Neural progenitor cell (in vitro differentiated cells): Measurements from ENCODE around the gene CHST4. TPM values are rescaled to one million over a fixed set of nuclear protein-coding genes. Genes with fewer than 3 reads are reported as not detected.
"Not testable (repeated sequence)": the region's sequence is repeated elsewhere in the genome, so short reads cannot be mapped to it uniquely, and the experiment has no call there.

Source experiments
- DNase-seq: peaks from one replicate; pipeline ENCODE4 v3.0.0-alpha.2; 2016; ENCODE audit warnings: low spot score
- H2AFZ ChIP-seq: fragments of 200-600 bp; sonication (generic); replicated peaks from 2 replicates; pipeline ENCODE4 v1.6.1; 2016; ENCODE audit warnings: antibody characterized with exemption
- H3F3A ChIP-seq: fragments of 200-600 bp; sonication (generic); 2 replicates; pipeline ENCODE4 v1.6.1; 2016; ENCODE audit warnings: antibody characterized with exemption, low read depth
- H3K27ac ChIP-seq: fragments of 200-600 bp; sonication (generic); 2 replicates; pipeline ENCODE4 v1.5.1; 2016; ENCODE audit warnings: mild to moderate bottlenecking
- H3K27me3 ChIP-seq: fragments of 200-600 bp; sonication (generic); 2 replicates; pipeline ENCODE4 v1.6.1; 2016; ENCODE audit warnings: mild to moderate bottlenecking, moderate library complexity
- H3K36me3 ChIP-seq: fragments of 200-600 bp; sonication (generic); 2 replicates; pipeline ENCODE4 v1.5.1; 2016
- H3K4me1 ChIP-seq: fragments of 200-600 bp; sonication (generic); 2 replicates; pipeline ENCODE4 v1.6.1; 2016; ENCODE audit warnings: mixed run types
- H3K4me2 ChIP-seq: fragments of 200-600 bp; sonication (generic); 2 replicates; pipeline ENCODE4 v1.6.1; 2016
- H3K4me3 ChIP-seq: fragments of 200-600 bp; sonication (generic); 2 replicates; pipeline ENCODE4 v1.5.1; 2016
- H3K79me2 ChIP-seq: fragments of 200-600 bp; sonication (generic); 2 replicates; pipeline ENCODE4 v1.6.1; 2016; ENCODE audit warnings: low read depth
- H3K9ac ChIP-seq: fragments of 200-600 bp; sonication (generic); 2 replicates; pipeline ENCODE4 v1.6.1; 2016
- H3K9me3 ChIP-seq: fragments of 200-600 bp; sonication (generic); 2 replicates; pipeline ENCODE4 v1.5.1; 2016; ENCODE audit warnings: low read depth
- H4K20me1 ChIP-seq: fragments of 200-600 bp; sonication (generic); 2 replicates; pipeline ENCODE4 v1.6.1; 2016; ENCODE audit warnings: low read depth
- H3K27ac Mint-ChIP-seq: 3 replicates; pipeline ENCODE4 v1.8.0; 2021; ENCODE audit warnings: mixed read lengths
- H3K27me3 Mint-ChIP-seq: 2 replicates; pipeline ENCODE4 v1.8.0; 2022; ENCODE audit warnings: low read depth, mild to moderate bottlenecking, inconsistent platforms, moderate library complexity, mixed read lengths; ENCODE audit not compliant: insufficient read depth
- H3K36me3 Mint-ChIP-seq: 3 replicates; pipeline ENCODE4 v1.8.0; 2021; ENCODE audit warnings: mixed read lengths
- H3K4me1 Mint-ChIP-seq: 3 replicates; pipeline ENCODE4 v1.8.0; 2021; ENCODE audit warnings: mixed read lengths
- H3K4me3 Mint-ChIP-seq: 3 replicates; pipeline ENCODE4 v1.8.0; 2021; ENCODE audit warnings: mild to moderate bottlenecking, moderate library complexity, mixed read lengths
- H3K9me3 Mint-ChIP-seq: 3 replicates; pipeline ENCODE4 v1.8.0; 2020; ENCODE audit warnings: mixed read lengths
- EZH2 ChIP-seq: fragments of 200-600 bp; sonication (generic); IDR thresholded peaks from 2 replicates; pipeline ENCODE4 v1.6.1; 2017; ENCODE audit warnings: antibody characterized with exemption, mild to moderate bottlenecking, moderate library complexity
- EZH2phosphoT487 ChIP-seq: fragments of 200-600 bp; sonication (generic); IDR thresholded peaks from 2 replicates; pipeline ENCODE4 v1.6.1; 2017; ENCODE audit warnings: antibody characterized with exemption
- total RNA-seq: library from RNA; depleted of rRNA; stranded (reverse); fragments of >200 nt; gene quantifications from 2 replicates; pipeline ENCODE4 v1.2.3, GENCODE V29; 2015; ENCODE audit warnings: low replicate concordance
- TF ChIP-seq, protein P1 (sequence below): fragments of 200-600 bp; sonication (generic); IDR thresholded peaks from 2 replicates; pipeline ENCODE4 v1.5.1; 2017; ENCODE audit warnings: antibody characterized with exemption, mild to moderate bottlenecking

Gene CHST4
- total RNA-seq, 1 donor from 2014 or later = not detected

DNA sequence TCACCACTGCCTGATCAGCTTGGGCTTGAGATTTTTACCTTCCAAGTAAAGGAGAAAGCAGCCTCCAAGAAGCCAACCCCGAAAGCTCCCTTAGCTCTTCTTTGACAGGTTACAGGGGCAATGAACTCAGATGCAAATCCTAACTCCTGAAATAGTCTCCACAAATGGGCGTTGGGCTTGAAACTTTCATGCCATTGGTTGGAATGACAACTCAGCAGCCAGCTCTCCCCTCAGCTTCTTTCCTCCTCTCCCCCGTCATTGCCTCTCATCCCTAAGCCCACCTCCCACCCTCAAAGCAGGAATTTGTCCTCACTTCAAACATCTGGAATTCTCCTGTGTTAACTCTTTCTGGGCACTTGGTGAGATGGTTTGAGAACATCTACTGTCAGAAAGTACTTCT is 50.7 kb downstream of the CHST4 start, which contains the start of gene TAT:
TAT (minus strand) TSS at position 122 of the 400 bp plus-strand sequence. CDS start 677 bp downstream, outside the sequence.
- no peaks in the 10 kb centered on the region for H3K36me3 Mint-ChIP-seq
- Histone ChIP-seq H3K36me3 (no peaks in the 10 kb centered on the region), H3K27ac (no peak within 1 kb of the TSS), H3K4me1 (no peaks in the 10 kb centered on the region), H3K9me3 (no peaks in the 10 kb centered on the region), H3K9ac (no peak within 1 kb of the TSS), H3K4me2 (no peak within 1 kb of the TSS), H2AFZ (peak within 1 kb of the TSS; percentile 3), H3K79me2 (no peaks in the 10 kb centered on the region), H3F3A (no peaks in the 10 kb centered on the region), H4K20me1 (no peaks in the 10 kb centered on the region), H3K4me3 (no peak within 1 kb of the TSS), H3K27me3 (peaks cover 7% of the 10 kb centered on the region)
- no peaks in the 10 kb centered on the region for H3K9me3 Mint-ChIP-seq
- no peak within 1 kb of the TSS for H3K27ac Mint-ChIP-seq
- no peaks in the 10 kb centered on the region for H3K4me1 Mint-ChIP-seq
- TF ChIP-seq, protein P1, sequence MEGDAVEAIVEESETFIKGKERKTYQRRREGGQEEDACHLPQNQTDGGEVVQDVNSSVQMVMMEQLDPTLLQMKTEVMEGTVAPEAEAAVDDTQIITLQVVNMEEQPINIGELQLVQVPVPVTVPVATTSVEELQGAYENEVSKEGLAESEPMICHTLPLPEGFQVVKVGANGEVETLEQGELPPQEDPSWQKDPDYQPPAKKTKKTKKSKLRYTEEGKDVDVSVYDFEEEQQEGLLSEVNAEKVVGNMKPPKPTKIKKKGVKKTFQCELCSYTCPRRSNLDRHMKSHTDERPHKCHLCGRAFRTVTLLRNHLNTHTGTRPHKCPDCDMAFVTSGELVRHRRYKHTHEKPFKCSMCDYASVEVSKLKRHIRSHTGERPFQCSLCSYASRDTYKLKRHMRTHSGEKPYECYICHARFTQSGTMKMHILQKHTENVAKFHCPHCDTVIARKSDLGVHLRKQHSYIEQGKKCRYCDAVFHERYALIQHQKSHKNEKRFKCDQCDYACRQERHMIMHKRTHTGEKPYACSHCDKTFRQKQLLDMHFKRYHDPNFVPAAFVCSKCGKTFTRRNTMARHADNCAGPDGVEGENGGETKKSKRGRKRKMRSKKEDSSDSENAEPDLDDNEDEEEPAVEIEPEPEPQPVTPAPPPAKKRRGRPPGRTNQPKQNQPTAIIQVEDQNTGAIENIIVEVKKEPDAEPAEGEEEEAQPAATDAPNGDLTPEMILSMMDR = no peak
- TF ChIP-seq EZH2phosphoT487 = no peak
- no peak for TF ChIP-seq EZH2
- no peak for DNase-seq
- no peaks in the 10 kb centered on the region for H3K27me3 Mint-ChIP-seq
- no peak within 1 kb of the TSS for H3K4me3 Mint-ChIP-seq

DNA sequence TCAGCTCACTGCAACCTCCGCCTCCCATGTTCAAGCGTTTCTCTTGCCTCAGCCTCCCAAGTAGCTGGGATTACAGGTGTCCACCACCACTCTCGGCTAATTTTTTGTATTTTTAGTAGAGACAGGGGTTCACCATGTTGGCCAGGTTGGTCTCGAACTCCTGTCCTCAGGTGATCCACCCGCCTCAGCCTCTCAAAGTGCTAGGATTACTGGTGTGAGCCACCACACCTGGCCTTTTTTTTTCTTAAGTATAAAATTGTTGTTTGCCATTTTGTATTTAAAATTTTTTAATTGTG is 56.3 kb downstream of the CHST4 start:
- H3K4me3 Mint-ChIP-seq, H3K27me3 Mint-ChIP-seq, H3K27ac Mint-ChIP-seq, H3K4me2 ChIP-seq, H3K4me1 Mint-ChIP-seq, H3K9ac ChIP-seq, DNase-seq, H3K4me3 ChIP-seq, H3K27me3 ChIP-seq, H3F3A ChIP-seq, H3K4me1 ChIP-seq, H3K79me2 ChIP-seq, H3K36me3 ChIP-seq, H3K9me3 Mint-ChIP-seq, H2AFZ ChIP-seq, H3K9me3 ChIP-seq, H4K20me1 ChIP-seq, H3K36me3 Mint-ChIP-seq, H3K27ac ChIP-seq: not testable (repeated sequence)

DNA sequence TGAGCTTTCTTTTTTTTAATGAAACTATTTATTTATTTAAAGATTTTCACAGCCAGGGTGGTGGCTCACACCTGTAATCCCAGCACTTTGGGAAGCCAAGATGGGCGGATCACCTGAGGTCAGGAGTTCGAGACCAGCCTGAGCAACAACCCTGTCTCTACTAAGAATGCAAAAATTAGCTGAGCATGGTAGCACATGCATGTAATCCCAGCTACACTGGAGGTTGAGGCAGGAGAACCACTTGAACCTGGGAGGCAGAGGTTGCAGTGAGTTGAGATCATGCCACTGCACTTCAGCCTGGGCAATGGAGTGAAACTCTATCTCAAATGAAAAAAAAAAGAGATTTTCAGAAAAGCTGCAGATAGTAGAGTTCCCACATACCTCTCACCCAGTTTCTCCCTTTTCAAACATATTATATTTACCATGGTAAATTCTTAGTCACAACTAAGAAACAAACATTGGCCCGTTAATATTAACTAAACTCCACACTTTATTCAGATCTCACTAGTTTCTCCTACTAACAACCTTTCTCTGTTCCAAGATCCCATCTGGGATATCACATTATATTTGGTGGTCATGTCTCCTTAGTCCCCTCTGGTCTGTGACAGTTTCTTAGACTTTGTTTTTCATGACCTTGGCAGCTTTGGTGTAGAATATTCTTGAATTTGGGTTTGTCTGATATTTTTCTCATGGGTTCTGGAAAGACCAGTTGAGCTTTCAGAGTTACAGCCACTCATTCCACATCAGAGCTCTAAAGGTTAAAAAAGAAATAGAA is 58.5 kb downstream of the CHST4 start:
- Mint-ChIP-seq H3K4me3 (no peak overlapping the region), H3K27ac (no peak overlapping the region), H3K27me3 (peaks cover 4% of the 10 kb centered on the region), H3K9me3 (peaks cover 7% of the 10 kb centered on the region), H3K4me1 (no peaks in the 10 kb centered on the region), H3K36me3 (no peaks in the 10 kb centered on the region)
- no peak overlapping the region for H3K4me3 ChIP-seq
- H3K36me3 ChIP-seq = no peaks in the 10 kb centered on the region
- no peak overlapping the region for H3K9ac ChIP-seq
- H3K27ac ChIP-seq = no peak overlapping the region
- H3K79me2 ChIP-seq = no peaks in the 10 kb centered on the region
- H3K9me3 ChIP-seq = no peaks in the 10 kb centered on the region
- no peaks in the 10 kb centered on the region for H3F3A ChIP-seq
- H4K20me1 ChIP-seq = no peaks in the 10 kb centered on the region
- DNase-seq = no peak
- H3K4me1 ChIP-seq = no peaks in the 10 kb centered on the region
- no peak overlapping the region for H2AFZ ChIP-seq
- TF ChIP-seq EZH2 (no peak), EZH2phosphoT487 (no peak)
- TF ChIP-seq, protein P1 = no peak
- no peak overlapping the region for H3K4me2 ChIP-seq
- peaks cover 6% of the 10 kb centered on the region for H3K27me3 ChIP-seq

DNA sequence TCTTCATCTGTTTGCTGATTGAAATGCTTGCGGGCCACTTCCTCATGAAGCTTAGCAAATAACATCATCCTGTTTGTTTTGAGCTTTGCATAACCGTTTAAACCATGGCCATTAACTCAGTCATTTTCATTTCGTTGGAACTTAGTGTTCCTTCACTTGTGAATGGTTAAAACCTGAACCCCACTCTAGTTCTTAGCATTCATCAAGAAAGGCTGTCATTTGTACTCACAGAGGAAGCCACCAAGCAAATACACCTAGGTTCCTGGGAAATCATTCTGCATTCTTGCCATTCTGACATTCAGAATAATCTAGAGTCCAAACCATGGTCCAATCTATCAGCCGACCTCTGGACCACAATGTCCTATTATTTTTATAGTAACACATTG is 59.1 kb downstream of the CHST4 start:
- Mint-ChIP-seq H3K27ac (no peak overlapping the region), H3K4me1 (peaks cover 2% of the 10 kb centered on the region), H3K27me3 (peaks cover 4% of the 10 kb centered on the region), H3K4me3 (no peak overlapping the region), H3K36me3 (no peaks in the 10 kb centered on the region), H3K9me3 (peaks cover 7% of the 10 kb centered on the region)
- no peak for DNase-seq
- no peak overlapping the region for H3K4me3 ChIP-seq
- peaks cover 6% of the 10 kb centered on the region for H3K27me3 ChIP-seq
- H3K4me1 ChIP-seq = no peaks in the 10 kb centered on the region
- H3K36me3 ChIP-seq = no peaks in the 10 kb centered on the region
- TF ChIP-seq EZH2 = no peak
- TF ChIP-seq EZH2phosphoT487 = no peak
- TF ChIP-seq, protein P1 = no peak
- no peak overlapping the region for H2AFZ ChIP-seq
- H3K79me2 ChIP-seq = no peaks in the 10 kb centered on the region
- H3K9me3 ChIP-seq = no peaks in the 10 kb centered on the region
- H4K20me1 ChIP-seq = no peaks in the 10 kb centered on the region
- no peak overlapping the region for H3K9ac ChIP-seq
- no peak overlapping the region for H3K4me2 ChIP-seq
- H3K27ac ChIP-seq = no peak overlapping the region
- no peaks in the 10 kb centered on the region for H3F3A ChIP-seq
